GM12878 (cell line): ENCODE measurements around the gene KIAA1328. TPM values are rescaled to one million over a fixed set of nuclear protein-coding genes. Genes with fewer than 3 reads are reported as not detected.

Experiments used
- ATAC-seq: fragments of 200-7000 bp; cut with Tn5 transposase; 3 replicates; pipeline ENCODE4 v1.9.1; 2020; ENCODE audit warnings: mild to moderate bottlenecking, moderate library complexity
- Bru-seq: library from RNA; stranded (reverse); fragments of 400-500 nt; gene quantifications from one replicate; lab custom pipeline; 2021; lab: Mats Ljungman, UMichigan
- BruChase-seq, 2 experiments: library from RNA; stranded (reverse); fragments of 400-500 nt; gene quantifications; one replicate each; lab custom pipeline; 2021; lab: Mats Ljungman, UMichigan
- BruUV-seq: library from RNA; stranded (reverse); fragments of 400-500 nt; replicated peaks from 2 replicates; lab custom pipeline; 2021; lab: Mats Ljungman, UMichigan
- CTCF ChIA-PET: fragments of 300-600 bp; sonication (Branson Sonifier 250); formaldehyde crosslinking; extraction: SDS; loops from one replicate; lab custom pipeline; 2021; ENCODE audit warnings: inconsistent platforms; lab: Yijun Ruan, JAX
- POLR2A ChIA-PET: fragments of 350-600 bp; formaldehyde crosslinking; extraction: SDS; loops from one replicate; lab custom pipeline; 2021; ENCODE audit warnings: inconsistent platforms; lab: Charles Lee
- RAD21 ChIA-PET: fragments of 300-600 bp; sonication (Branson Sonifier 250); formaldehyde crosslinking; loops from one replicate; lab custom pipeline; 2023; ENCODE audit warnings: antibody characterized with exemption; ENCODE audit not compliant: unreplicated experiment; lab: Charles Lee
- SMC1A ChIA-PET: fragments of 300-600 bp; sonication (Branson Sonifier 250); formaldehyde crosslinking; loops from one replicate; lab custom pipeline; 2023; ENCODE audit not compliant: unreplicated experiment, uncharacterized antibody; lab: Charles Lee
- DNase-seq: peaks from one replicate; pipeline ENCODE4 v3.0.0-alpha.2; 2011; ENCODE audit warnings: low read depth, low spot score
- FAIRE-seq: peaks from 3 replicates; lab custom pipeline; 2011; peaks lifted over from hg19 to GRCh38; lab: Jason Lieb, UNC
- H2AFZ ChIP-seq: 2 replicates; pipeline ENCODE4 v1.6.0; 2011; ENCODE audit warnings: low read depth, low read length, control low read depth; ENCODE audit not compliant: control insufficient read depth
- H3K27ac ChIP-seq: 2 replicates; pipeline ENCODE4 v1.5.1; 2011; ENCODE audit warnings: control low read depth; ENCODE audit not compliant: control insufficient read depth, insufficient read depth
- H3K27me3 ChIP-seq, 2 experiments: replicated peaks in 1 of 2; 2 replicates each; pipeline versions ENCODE4 v1.6.0 to v1.6.1; 2011; ENCODE audit warnings: low read length in 1 of 2; ENCODE audit not compliant: control insufficient read depth in 2 of 2, insufficient read depth in 2 of 2
- H3K36me3 ChIP-seq, 2 experiments: 2 replicates each; pipeline ENCODE4 v1.5.1; 2011; ENCODE audit warnings: low read length in 1 of 2; ENCODE audit not compliant: control insufficient read depth in 2 of 2, insufficient read depth in 2 of 2
- H3K4me1 ChIP-seq: 2 replicates; pipeline ENCODE4 v1.6.1; 2011; ENCODE audit warnings: mild to moderate bottlenecking, low read length, moderate library complexity, mixed read lengths; ENCODE audit not compliant: control insufficient read depth, insufficient read depth
- H3K4me2 ChIP-seq: 2 replicates; pipeline ENCODE4 v1.6.0; 2011; ENCODE audit warnings: control low read depth; ENCODE audit not compliant: control insufficient read depth, insufficient read depth
- H3K4me3 ChIP-seq: fragments of 200-600 bp; sonication (generic); 2 replicates; pipeline ENCODE4 v1.5.1; 2016
- H3K79me2 ChIP-seq: 2 replicates; pipeline ENCODE4 v1.6.0; 2011; ENCODE audit warnings: low read length; ENCODE audit not compliant: control insufficient read depth, insufficient read depth
- H3K9ac ChIP-seq: 2 replicates; pipeline ENCODE4 v1.8.0; 2011; ENCODE audit warnings: low read length, control low read depth, mixed read lengths; ENCODE audit not compliant: control insufficient read depth, insufficient read depth
- H3K9me3 ChIP-seq: replicated peaks from 3 replicates; pipeline ENCODE4 v1.5.1; 2011; ENCODE audit warnings: mild to moderate bottlenecking, low read length; ENCODE audit not compliant: control insufficient read depth, insufficient read depth
- H4K20me1 ChIP-seq: 2 replicates; pipeline ENCODE4 v1.6.0; 2011; ENCODE audit not compliant: control insufficient read depth, insufficient read depth
- ATF7 ChIP-seq: fragments of 450-650 bp; IDR thresholded peaks from 2 replicates; pipeline ENCODE4 v1.6.1; 2016; ENCODE audit warnings: low read depth, mild to moderate bottlenecking
- BACH1 ChIP-seq: fragments of 450-650 bp; IDR thresholded peaks from 2 replicates; pipeline ENCODE4 v1.6.1; 2017; ENCODE audit warnings: mild to moderate bottlenecking, borderline replicate concordance
- BRCA1 ChIP-seq: IDR thresholded peaks from 2 replicates; pipeline ENCODE4 v1.6.1; 2011; ENCODE audit warnings: low read depth, low read length, improper control_type of control experiment
- CBX3 ChIP-seq: fragments of 200-600 bp; sonication (generic); IDR thresholded peaks from 2 replicates; pipeline ENCODE4 v1.6.1; 2016; ENCODE audit warnings: low read depth, borderline replicate concordance
- EZH2 ChIP-seq: IDR thresholded peaks from 2 replicates; pipeline ENCODE4 v1.6.1; 2012; ENCODE audit warnings: low read depth, mild to moderate bottlenecking, control low read depth, inconsistent platforms, low read length, borderline replicate concordance; ENCODE audit not compliant: control insufficient read depth
- FOS ChIP-seq: IDR thresholded peaks from 3 replicates; pipeline ENCODE4 v1.6.1; 2011; ENCODE audit warnings: borderline replicate concordance; ENCODE audit not compliant: insufficient read length; ENCODE audit errors: extremely low read depth
- HDAC2 ChIP-seq: fragments of 200-600 bp; sonication (generic); IDR thresholded peaks from 2 replicates; pipeline ENCODE4 v1.6.1; 2017
- HDAC6 ChIP-seq: fragments of 200-600 bp; sonication (generic); IDR thresholded peaks from one replicate; pipeline ENCODE4 v1.8.0; 2017; ENCODE audit warnings: antibody characterized with exemption; ENCODE audit not compliant: unreplicated experiment
- HDGF ChIP-seq: fragments of 450-650 bp; IDR thresholded peaks from 2 replicates; pipeline ENCODE4 v1.6.1; 2016; ENCODE audit warnings: antibody characterized with exemption
- KDM1A ChIP-seq: fragments of 200-600 bp; sonication (generic); IDR thresholded peaks from 2 replicates; pipeline ENCODE4 v1.6.1; 2016; ENCODE audit warnings: borderline replicate concordance
- MTA3 ChIP-seq: IDR thresholded peaks from 2 replicates; pipeline ENCODE4 v1.6.1; 2012; ENCODE audit warnings: low read length, inconsistent platforms, borderline replicate concordance
- MYC ChIP-seq: IDR thresholded peaks from 2 replicates; pipeline ENCODE4 v1.6.1; 2011; ENCODE audit warnings: mild to moderate bottlenecking, low read length, moderate library complexity, inconsistent platforms; ENCODE audit not compliant: insufficient read depth, insufficient replicate concordance, insufficient read length, severe bottlenecking
- NBN ChIP-seq: fragments of 450-650 bp; IDR thresholded peaks from 2 replicates; pipeline ENCODE4 v1.6.1; 2016
- POLR2A ChIP-seq: IDR thresholded peaks from 2 replicates; pipeline ENCODE4 v1.6.1; 2011; ENCODE audit warnings: low read depth, mild to moderate bottlenecking, low read length
- SIN3A ChIP-seq: IDR thresholded peaks from 2 replicates; pipeline ENCODE4 v1.6.1; 2012; ENCODE audit warnings: low read depth, low read length, improper control_type of control experiment
- SIX5 ChIP-seq: IDR thresholded peaks from 2 replicates; pipeline ENCODE4 v1.6.1; 2011; ENCODE audit warnings: mild to moderate bottlenecking, low read depth, low read length, moderate library complexity; ENCODE audit not compliant: severe bottlenecking
- SMARCA5 ChIP-seq: fragments of 450-650 bp; IDR thresholded peaks from 2 replicates; pipeline ENCODE4 v1.6.1; 2017; ENCODE audit warnings: mild to moderate bottlenecking
- ZNF384 ChIP-seq: IDR thresholded peaks from 2 replicates; pipeline ENCODE4 v1.6.1; 2012; ENCODE audit warnings: low read depth, mild to moderate bottlenecking, low read length, improper control_type of control experiment, borderline replicate concordance
- WGBS: methylation state at CpG from one replicate; pipeline ENCODE4 v1.1.6; 2016; ENCODE audit warnings: low lambda C conversion rate; ENCODE audit not compliant: insufficient replicate concordance, insufficient coverage; ENCODE audit errors: missing lambda C conversion rate; 5-methylcytosine and 5-hydroxymethylcytosine counted together
- in situ Hi-C: fragments of 300-500 bp; cut with MboI; formaldehyde crosslinking; loops from 9 replicates; pipeline ENCODE4 v1.14.3; 2018; ENCODE audit warnings: mixed read lengths
- intact Hi-C: fragments of 100-400 bp; cut with micrococcal nuclease; formaldehyde crosslinking; loops from one replicate; pipeline ENCODE4 v1.14.2; 2022; ENCODE audit not compliant: unreplicated experiment
- long read RNA-seq, 2 experiments: library from polyadenylated mRNA; unstranded; transcript quantifications; one replicate each; pipeline ENCODE4 v2.0.0, GENCODE V29; 2019 to 2020
- polyA minus RNA-seq, 3 experiments: library from RNA; depleted of rRNA, polyadenylated mRNA; stranded (reverse); fragments of >200 nt; gene quantifications; 2 replicates each; pipeline ENCODE4 v1.2.3, GENCODE V29; 2011
- polyA plus RNA-seq, 11 experiments: library from polyadenylated mRNA; depleted of rRNA in 4 of 11; unstranded in 6 of 11; stranded (reverse) in 5 of 11; fragments of >200 nt; fragmentation: Nextera tagmentation in 4 of 11; fragmentation: Illumina TruSeq in 1 of 11; extraction: Ambion mirVana in 4 of 11; extraction: Trizol in 1 of 11; gene quantifications; 1 replicate in 1 of 11; 2 replicates in 10 of 11; pipeline versions ENCODE4 v1.2.1 to v1.2.3, GENCODE V29; 2011 to 2016; ENCODE audit warnings: inconsistent platforms in 2 of 11, missing spikeins in 2 of 11, low read depth in 1 of 11
- total RNA-seq, 4 experiments: library from RNA; depleted of rRNA in 3 of 4; stranded (reverse); fragments of >200 nt in 3 of 4; fragmentation: Illumina TruSeq in 1 of 4; extraction: Trizol in 1 of 4; gene quantifications; 2 replicates each; pipeline versions ENCODE4 v1.2.1 to v1.2.3, GENCODE V29; 2013 to 2021
- TF ChIP-seq, protein P1 (sequence below): fragments of 450-650 bp; IDR thresholded peaks from 2 replicates; pipeline ENCODE4 v1.6.1; 2017; ENCODE audit warnings: low read depth, mild to moderate bottlenecking, moderate library complexity
- TF ChIP-seq, protein P2 (sequence below): IDR thresholded peaks from 2 replicates; pipeline ENCODE4 v1.6.1; 2012; ENCODE audit warnings: low read depth, low read length, improper control_type of control experiment

Gene KIAA1328
- total RNA-seq (2013; cell fraction: nucleolus; rRNA removed): 57.8 and 58.8 TPM in 2 replicates
- 4.5 and 6.3 TPM in 2 replicates for total RNA-seq (2014; rRNA removed)
- 7.1 and 8.4 TPM in 2 replicates for total RNA-seq (2014; rRNA removed; fragmentation: Illumina TruSeq; extraction: Trizol)
- 3.3 and 3.8 TPM in 2 replicates for total RNA-seq (2021)
- polyA plus RNA-seq (2011; ENCODE audit: low read depth): 2.5 TPM
- 5.0 and 7.1 TPM in 2 replicates for polyA plus RNA-seq (2011; rRNA removed)
- polyA plus RNA-seq (2011; cell fraction: cytosol; rRNA removed): 2.7 and 3.4 TPM in 2 replicates
- 8.4 and 9.2 TPM in 2 replicates for polyA plus RNA-seq (2011; cell fraction: nucleus; rRNA removed)
- 2.3 and 2.8 TPM in 2 replicates for polyA plus RNA-seq (2012)
- polyA plus RNA-seq (2014; fragmentation: Illumina TruSeq; extraction: Trizol): 6.0 and 7.6 TPM in 2 replicates
- 1 to 10 TPM; 3.1 to 4.1 TPM for polyA plus RNA-seq (2014; fragmentation: Nextera tagmentation; extraction: Ambion mirVana)
- polyA plus RNA-seq (2014; rRNA removed): 3.5 and 3.9 TPM in 2 replicates
- polyA plus RNA-seq (2016; fragmentation: Nextera tagmentation; extraction: Ambion mirVana): 1 to 10 TPM; 4.7 to 5.0 TPM
- 11.2 and 18.4 TPM in 2 replicates for polyA minus RNA-seq (2011; rRNA and poly(A)+ RNA removed)
- polyA minus RNA-seq (2011; cell fraction: cytosol; rRNA and poly(A)+ RNA removed): 3.6 and 4.1 TPM in 2 replicates
- polyA minus RNA-seq (2011; cell fraction: nucleus; rRNA and poly(A)+ RNA removed): 16.4 and 22.6 TPM in 2 replicates
- percentile 53 among the genes with signal in this experiment for Bru-seq, nascent RNA
- percentile 50 among the genes with signal in this experiment for BruChase-seq, experiment 1, labeled RNA remaining after a 6-hour chase
- BruChase-seq, experiment 2, labeled RNA remaining after a 2-hour chase: percentile 54 among the genes with signal in this experiment
- long read RNA-seq, experiment 1, partial matches to known transcripts: 0 of 2 reads
- long read RNA-seq, experiment 1, other reads (novel, unspliced or antisense): 0 of 2 reads
- long read RNA-seq, experiment 2, full-length matches to known transcripts: 8 of 29 reads
- long read RNA-seq, experiment 2, partial matches to known transcripts: 3 of 29 reads
- long read RNA-seq, experiment 2, other reads (novel, unspliced or antisense): 18 of 29 reads

DNA sequence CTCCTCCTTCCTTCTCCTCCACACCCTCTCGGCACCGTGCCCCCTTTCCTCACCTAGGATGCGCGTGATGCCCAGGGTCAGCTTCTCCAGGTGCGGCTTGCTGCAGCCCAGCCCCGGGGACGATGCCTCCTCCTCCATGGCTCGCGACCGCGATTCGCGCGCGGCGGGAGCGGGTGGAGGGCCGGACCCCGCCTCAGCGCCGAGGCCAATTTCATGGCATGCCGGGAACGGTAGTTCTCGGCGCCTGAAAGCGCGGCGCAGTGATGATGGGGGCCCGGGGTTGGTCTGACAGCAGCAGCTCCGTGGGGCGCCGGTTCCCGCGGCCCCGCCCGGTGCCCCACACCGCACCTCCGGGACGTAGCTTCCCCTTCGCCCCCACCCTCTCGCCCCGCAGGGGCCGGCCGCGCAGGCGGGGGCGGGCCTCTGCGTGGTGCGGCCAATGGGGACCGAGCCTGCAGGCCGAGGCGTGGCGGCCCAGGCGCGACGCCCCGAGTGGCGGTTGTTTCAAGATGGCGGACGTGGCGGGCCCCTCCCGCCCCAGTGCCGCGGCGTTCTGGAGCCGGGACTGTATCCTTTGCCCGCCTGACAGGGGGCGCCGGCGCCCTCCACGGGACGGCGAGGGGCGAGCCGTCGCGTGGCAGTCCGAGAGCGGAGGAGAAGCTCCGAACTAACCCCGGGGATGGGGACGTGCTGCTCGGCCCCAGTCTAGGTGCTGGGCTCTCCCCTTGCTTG is at the start of gene KIAA1328, which contains the start of gene TPGS2:
KIAA1328 (plus strand) TSS at position 498 of the 732 bp plus-strand sequence; CDS start at position 510, 12 bp downstream.
TPGS2 (minus strand) TSS at position 373 of the 732 bp plus-strand sequence; CDS start at position 138, 235 bp downstream.
- Histone ChIP-seq H3K9me3 (no peaks in the 10 kb centered on the region), H3K27ac (peak within 1 kb of the TSS; percentile 71), H3K9ac (peak within 1 kb of the TSS; percentile 60), H3K27me3 (no peaks in the 10 kb centered on the region), H3K4me3 (peak within 1 kb of the TSS; percentile 98), H3K4me2 (peak within 1 kb of the TSS; percentile 92), H3K36me3 (no peaks in the 10 kb centered on the region), H3K79me2 (peaks cover 26% of the 10 kb centered on the region), H3K4me1 (no peaks in the 10 kb centered on the region), H2AFZ (peak within 1 kb of the TSS; percentile 98), H4K20me1 (no peaks in the 10 kb centered on the region)
- peak; percentile 52 for DNase-seq
- SMC1A ChIA-PET: interaction anchor here (1.2 to 1.5 kb wide), 2 partner anchors 17 to 141 kb away, joined by 3 to 6 read pairs; no protein-coding TSS in a partner anchor
- FAIRE-seq: peak; percentile 65
- 1% methylated on average over 69 of the region's 83 CpGs for WGBS
- POLR2A ChIA-PET: interaction anchor here (0.7 to 0.9 kb wide), 2 partner anchors 12 to 345 kb away, joined by 3 read pairs; no protein-coding TSS in a partner anchor
- intact Hi-C loops (no loop called here), in situ Hi-C loops (no loop called here)
- RAD21 ChIA-PET: no interaction called here
- no TSS peak for BruUV-seq
- peak; percentile 96 for ATAC-seq
- CTCF ChIA-PET: interaction anchor here (0.6 to 1.7 kb wide), 8 partner anchors 8 to 1099 kb away, joined by 3 to 9 read pairs (median 5); no protein-coding TSS in a partner anchor
- TF ChIP-seq HDAC6: no peak
- TF ChIP-seq, protein P1, sequence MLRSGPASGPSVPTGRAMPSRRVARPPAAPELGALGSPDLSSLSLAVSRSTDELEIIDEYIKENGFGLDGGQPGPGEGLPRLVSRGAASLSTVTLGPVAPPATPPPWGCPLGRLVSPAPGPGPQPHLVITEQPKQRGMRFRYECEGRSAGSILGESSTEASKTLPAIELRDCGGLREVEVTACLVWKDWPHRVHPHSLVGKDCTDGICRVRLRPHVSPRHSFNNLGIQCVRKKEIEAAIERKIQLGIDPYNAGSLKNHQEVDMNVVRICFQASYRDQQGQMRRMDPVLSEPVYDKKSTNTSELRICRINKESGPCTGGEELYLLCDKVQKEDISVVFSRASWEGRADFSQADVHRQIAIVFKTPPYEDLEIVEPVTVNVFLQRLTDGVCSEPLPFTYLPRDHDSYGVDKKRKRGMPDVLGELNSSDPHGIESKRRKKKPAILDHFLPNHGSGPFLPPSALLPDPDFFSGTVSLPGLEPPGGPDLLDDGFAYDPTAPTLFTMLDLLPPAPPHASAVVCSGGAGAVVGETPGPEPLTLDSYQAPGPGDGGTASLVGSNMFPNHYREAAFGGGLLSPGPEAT: no peak
- no peak for TF ChIP-seq BRCA1
- peak; percentile 74 for TF ChIP-seq SIX5
- no peak for TF ChIP-seq FOS
- TF ChIP-seq MYC: no peak
- no peak for TF ChIP-seq ZNF384
- peak; percentile 83 for TF ChIP-seq POLR2A
- no peak for TF ChIP-seq HDAC2
- no peak for TF ChIP-seq HDGF
- TF ChIP-seq KDM1A: no peak
- TF ChIP-seq MTA3: no peak
- peak; percentile 51; the same call in 1 of the 2 replicates for TF ChIP-seq BACH1
- TF ChIP-seq EZH2: no peak
- TF ChIP-seq, protein P2, sequence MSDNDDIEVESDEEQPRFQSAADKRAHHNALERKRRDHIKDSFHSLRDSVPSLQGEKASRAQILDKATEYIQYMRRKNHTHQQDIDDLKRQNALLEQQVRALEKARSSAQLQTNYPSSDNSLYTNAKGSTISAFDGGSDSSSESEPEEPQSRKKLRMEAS: peak; percentile 18; the same call in 1 of the 2 replicates
- TF ChIP-seq SMARCA5: peak; percentile 86; the same call in 1 of the 2 replicates
- no peak for TF ChIP-seq ATF7
- no peak for TF ChIP-seq CBX3
- TF ChIP-seq NBN: no peak
- TF ChIP-seq SIN3A: peak; percentile 80; the same call in 1 of the 2 replicates
